ENCODE results near the gene KCNJ8.

- TF ChIP-seq POLR2A (IDR thresholded peaks at IDR 0.05): no peak
- no peak for TF ChIP-seq CTCF (IDR thresholded peaks at IDR 0.05)
- TF ChIP-seq POLR2AphosphoS5 (IDR thresholded peaks at IDR 0.05): no peak
Measured at GRCh38 chr12:21774358-21775132, at the start of gene KCNJ8.

Data from breast epithelium (tissue), 3 donors.